GM18951 (cell line): ENCODE measurements around the gene SESN2.

ENCODE experiments used
- POLR2A ChIP-seq: IDR thresholded peaks from 4 replicates; pipeline ENCODE4 v1.6.1; 2011; ENCODE audit warnings: mild to moderate bottlenecking; ENCODE audit not compliant: insufficient read length, insufficient read depth; ENCODE audit errors: extremely low read depth
- in situ Hi-C: fragments of 300-500 bp; cut with MboI; formaldehyde crosslinking; loops from one replicate; pipeline ENCODE4 v1.12.0; 2022; ENCODE audit warnings: low sequenced_read_pairs, mixed read lengths, inconsistent platforms; ENCODE audit not compliant: unreplicated experiment

Gene SESN2

DNA sequence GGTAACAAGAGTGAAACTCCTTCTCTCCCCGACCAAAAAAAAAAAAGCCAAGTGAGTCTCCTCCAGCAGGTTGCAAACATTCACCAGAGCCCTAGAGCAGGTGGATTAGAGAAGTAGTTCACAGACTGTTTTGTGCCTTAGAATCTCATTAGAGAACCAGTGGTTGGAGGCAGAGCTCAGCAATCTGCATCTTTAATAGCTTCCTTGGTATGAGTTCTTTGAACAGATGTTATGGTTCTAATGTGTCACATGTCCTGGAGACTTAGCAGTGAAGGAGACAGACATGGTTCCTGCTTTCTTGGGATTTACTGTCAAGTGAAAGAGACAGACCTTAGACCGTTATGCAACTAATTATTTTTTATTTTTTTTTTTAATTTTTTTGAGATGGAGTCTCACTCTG is 26.8 kb downstream of the SESN2 start:
- no peak for TF ChIP-seq POLR2A
- in situ Hi-C loops: no loop called here

DNA sequence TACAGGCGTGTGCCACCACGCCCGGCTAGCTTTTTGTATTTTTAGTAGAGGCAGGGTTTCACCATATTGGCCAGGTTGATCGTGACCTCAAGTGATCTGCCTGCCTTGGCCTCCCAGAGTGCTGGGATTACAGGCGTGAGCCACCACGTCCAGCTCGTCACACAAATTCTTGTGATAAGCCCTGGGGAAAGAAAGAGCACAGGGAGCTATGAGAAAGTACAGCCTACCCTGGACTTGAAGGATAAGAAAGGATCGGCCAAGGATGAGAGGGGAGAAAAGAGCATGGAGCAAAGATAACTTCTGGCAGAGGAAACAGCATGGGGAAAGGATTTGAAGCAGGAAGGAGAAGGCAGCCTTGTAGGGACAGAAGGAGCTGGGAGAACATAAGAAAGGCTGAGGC is 29.2 kb downstream of the SESN2 start:
- TF ChIP-seq POLR2A: no peak
- in situ Hi-C loops: no loop called here

DNA sequence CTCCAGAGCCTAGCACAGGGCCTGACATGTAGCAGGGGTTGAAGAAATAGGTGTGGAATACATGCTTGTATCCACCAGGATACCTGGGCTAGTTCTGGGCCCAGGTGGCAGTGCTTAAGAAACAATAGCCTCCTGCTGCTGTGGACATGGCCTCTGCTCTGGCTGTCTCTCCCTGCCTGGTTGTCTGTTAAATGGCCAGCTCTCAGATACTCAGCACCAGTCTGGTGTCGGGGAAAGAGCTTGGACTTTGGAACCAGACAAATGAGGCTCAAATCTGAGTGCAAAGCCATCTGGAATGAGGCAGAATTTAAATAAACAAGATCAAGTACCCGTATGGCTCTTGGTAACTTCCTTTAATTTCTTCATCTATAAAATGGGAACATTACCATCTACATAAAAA is 31.5 kb downstream of the SESN2 start:
- in situ Hi-C loops: no loop called here
- TF ChIP-seq POLR2A: no peak

DNA sequence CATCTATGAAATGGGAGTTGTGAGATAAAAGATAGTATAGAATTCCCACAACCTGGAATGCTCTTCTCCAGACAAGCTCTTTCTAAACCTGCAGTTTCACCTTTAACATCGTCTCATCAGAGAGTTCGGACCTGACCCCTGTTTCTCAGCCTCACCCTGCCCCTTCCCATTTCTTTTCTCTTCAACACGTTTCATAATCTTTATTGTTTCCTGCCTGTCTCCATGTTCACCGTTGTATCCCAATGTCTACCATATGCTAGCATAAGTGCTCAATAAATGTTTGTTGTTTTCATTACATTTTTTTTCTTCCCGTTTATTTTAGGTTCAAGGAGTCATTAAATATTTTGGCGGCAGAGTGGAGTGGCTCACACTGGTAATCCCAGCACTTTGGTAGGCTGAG is 32.4 kb downstream of the SESN2 start:
- in situ Hi-C loops: no loop called here
- TF ChIP-seq POLR2A: no peak

DNA sequence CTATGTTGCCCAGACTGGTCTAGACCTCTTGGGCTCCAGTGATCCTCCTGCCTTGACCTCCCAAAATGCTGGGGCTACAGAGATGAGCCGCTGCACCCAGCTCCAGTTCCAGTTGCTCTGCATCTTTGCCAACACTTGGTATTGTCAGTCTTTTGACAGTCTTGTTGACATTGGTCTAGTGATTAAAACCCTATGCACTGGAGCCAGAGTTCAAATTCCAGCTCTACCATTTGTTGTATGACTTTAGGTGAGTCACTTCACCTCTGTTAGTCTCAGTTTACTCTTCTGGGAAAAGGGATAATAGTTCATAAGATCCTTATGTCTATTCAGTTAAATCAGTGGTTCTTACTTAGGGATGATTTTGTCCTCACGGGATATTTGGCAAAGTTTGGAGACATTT is 36.6 kb downstream of the SESN2 start:
- in situ Hi-C loops: no loop called here
- TF ChIP-seq POLR2A: no peak

DNA sequence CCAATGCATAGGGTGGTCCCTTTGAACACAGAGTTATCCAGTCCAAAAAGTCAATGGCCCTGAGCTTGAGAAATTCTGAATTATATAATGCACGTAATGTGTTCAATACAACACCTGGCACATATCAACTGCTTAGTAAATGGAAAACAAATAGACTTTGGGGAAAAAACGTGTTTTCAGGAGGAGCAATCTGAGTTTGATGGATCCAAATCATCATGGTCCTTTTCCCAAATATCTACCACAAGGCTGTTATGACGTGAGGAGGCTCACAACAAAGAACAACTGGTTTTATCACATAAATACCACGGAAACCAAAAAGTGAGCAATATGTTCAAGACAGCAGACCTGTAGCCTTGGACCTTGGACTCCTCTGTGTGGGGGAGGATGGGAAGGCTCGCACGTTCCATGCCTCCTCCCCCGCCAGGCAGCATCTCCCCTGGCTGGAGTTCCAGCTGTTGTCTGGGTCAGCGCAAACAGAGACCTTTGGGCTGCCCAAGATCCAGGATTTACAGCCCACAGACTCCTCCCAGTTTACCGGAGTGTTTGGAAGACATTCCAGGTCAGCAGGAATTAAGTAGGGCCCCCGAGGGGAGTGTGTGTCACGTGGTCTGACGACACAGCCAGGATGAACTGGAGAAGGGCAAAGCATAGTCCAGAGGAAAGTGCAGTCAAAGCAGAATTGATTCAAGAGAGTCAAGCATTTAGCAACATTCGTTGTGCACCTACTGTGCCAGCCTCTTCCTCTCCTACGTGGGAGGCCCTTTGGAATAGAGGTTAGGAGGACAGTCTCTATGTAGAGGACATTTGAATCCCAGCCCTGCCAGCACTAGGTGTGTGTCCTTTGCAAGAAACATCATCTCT is 37.3 kb downstream of the SESN2 start:
- in situ Hi-C loops: no loop called here

DNA sequence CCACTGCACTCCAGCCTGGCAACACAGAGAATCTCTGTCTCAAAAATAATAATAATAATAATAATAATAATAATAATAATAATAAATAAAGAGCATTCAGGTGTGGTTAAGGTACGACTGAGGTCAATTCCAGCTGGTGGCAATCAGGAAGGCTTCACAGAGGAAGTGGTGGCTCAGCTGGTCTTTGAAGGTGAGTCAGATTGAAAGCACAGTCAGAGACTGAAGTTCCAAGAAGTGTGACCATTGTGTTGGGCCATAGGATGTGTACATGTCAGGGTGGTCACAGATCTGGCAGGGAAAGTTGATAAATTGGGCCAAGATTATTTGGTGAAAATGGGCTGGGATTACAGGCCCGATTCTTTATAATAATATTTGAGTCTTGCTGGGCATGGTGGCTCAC is 38.5 kb downstream of the SESN2 start:
- no peak for TF ChIP-seq POLR2A

More for the DNA sequence above, 37.3 kb downstream of the SESN2 start:
- TF ChIP-seq POLR2A: no peak

DNA sequence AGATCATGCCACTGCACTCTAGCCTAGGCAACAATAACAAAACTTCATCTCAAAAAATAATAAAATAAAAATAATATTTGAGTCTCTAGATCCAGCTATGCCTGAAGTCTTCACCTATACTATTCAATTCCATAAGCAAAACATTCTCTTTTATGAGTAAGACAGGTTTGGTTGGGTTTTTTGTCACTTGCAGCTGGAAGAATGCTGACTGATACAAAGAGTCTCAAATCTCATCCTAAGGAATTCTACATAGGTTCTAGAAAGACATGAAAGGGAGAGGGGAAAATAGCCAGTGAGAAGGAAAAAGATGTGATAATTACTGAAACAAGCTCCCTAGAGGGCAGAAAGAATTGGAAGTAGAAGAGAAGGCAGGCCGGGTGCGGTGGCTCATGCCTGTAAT is 39.1 kb downstream of the SESN2 start:
- TF ChIP-seq POLR2A: no peak
- in situ Hi-C loops: no loop called here

More for the DNA sequence above, 38.5 kb downstream of the SESN2 start:
- in situ Hi-C loops: no loop called here

DNA sequence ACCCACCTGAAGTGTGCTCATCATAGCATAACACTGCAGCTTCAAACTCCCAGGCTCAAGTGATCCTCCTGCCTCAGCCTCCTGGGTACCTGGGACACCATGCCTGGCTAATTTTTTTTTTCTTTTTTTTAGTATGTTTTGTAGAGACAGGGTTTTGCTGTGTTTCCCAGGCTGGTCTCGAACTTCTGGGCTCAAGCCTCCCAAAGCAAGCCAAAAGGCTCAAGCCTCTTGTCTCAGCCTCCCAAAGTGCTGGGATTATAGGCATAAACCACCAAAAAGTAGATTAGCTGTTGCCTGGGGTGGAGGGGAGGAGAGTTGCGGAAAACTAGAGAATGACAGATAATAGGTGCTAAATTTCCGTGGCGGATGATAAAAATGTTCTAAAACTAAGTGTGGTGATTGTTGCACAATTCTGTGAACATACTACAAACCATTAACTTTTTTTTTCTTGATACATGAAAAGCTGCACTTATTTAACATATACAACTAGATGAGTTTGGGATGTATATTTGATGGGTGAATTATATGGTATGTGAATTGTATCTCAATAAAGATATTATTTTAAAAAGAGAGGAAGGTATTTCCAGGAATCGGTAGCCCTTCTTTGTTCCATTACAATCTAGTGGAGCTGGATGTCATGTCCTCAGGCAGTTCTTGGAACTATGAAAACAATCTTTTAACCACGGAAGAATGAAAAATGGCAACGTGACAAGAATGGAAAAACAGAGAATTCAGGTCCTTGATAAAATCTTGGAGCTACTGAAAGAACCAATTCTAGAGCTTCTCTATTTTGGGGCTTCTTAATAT is 42.3 kb downstream of the SESN2 start:
- no peak for TF ChIP-seq POLR2A
- in situ Hi-C loops: no loop called here

DNA sequence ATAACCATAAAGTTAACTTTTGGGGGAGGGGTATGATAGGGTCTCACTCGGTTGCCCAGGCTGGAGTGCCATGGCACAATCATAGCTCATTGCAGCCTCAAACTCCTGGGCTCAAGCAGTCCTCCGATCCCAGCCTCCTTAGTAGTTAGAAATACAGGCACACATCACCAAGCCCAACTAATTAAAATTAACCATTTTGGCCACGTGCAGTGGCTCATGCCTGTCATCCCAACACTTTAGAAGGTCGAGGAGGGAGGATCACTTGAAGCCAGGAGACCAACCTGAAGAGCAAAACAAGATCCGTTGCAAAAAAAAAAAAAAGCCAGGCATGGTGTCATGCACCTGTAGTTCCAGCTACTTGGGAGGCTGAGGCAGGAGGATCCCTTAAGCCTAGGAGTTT is 42.9 kb downstream of the SESN2 start:
- in situ Hi-C loops: no loop called here
- TF ChIP-seq POLR2A: no peak

DNA sequence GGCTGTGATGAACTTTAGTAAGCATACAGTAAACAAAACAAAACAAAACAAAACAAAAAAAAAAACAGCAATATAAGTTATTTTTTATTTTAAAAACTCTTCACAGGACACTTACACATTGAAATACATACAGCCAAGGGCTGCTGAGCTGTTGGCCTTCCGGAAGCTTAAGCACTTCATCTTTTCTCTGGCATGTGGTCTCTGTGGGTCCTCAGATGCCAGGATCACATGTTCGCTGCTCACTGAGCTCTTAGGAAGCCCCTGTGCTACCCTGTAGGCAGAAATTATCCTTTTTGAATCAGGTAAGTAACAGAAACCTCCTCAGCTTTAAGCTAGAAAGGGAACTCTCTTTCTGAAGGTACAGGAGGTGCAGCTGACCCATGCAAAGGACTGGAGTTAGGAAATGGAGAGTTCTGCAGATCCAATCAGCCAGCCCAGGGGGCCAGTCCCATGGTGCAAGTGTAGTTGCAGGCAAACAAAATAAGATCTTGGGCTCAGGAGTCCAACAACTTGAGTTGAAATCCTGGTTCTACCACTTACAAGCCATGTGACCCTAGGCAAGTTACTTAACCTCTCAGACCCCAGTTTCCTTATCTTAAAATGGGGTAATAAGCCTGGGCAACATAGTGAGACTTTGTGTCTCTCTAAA is 47.1 kb downstream of the SESN2 start:
- TF ChIP-seq POLR2A: no peak
- in situ Hi-C loops: no loop called here

DNA sequence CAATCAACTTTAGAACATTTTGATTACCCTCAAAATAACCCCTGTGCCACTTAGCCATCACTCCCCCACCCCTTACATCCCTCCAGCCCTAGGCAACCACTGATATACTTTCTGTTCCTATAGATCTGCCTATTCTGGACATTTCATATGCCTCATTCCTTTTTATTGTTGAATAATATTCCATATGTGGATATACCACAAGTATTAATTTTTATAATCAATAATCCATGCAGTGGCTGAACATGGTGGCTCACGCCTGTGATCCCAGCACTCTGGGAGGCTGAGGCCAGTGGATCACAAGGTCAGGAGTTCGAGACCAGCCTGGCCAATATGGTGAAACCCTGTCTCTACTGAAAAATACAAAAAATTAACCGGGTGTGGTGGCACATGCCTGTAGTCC is 49.4 kb downstream of the SESN2 start:
- no peak for TF ChIP-seq POLR2A
- in situ Hi-C loops: no loop called here

DNA sequence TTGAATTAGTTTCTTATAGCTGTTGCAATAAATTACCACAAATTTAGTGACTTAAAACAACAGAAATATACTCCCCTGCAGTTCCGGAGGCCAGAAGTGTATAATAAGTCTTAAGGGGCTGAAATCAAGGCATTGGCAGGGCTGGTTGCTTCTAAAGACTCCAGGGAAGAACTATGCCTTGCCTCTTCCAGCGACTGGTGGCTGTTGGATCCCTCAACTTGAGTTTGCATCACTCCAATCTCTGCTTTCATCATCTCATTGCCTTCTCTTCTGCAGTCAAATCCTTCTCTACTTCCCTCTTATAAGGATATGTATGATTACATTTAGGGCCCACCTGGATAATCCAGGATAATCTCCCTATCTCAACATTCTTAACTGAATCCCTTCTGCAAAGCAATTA is 50.4 kb downstream of the SESN2 start:
- no peak for TF ChIP-seq POLR2A
- in situ Hi-C loops: no loop called here
